DMS 273 (cell line): Measurements from ENCODE around the gene TMEM115.

Experiments used
- DNase-seq: peaks from one replicate; lab custom pipeline; 2025; ENCODE audit not compliant: unreplicated experiment; lab: John Stamatoyannopoulos, UW

The TMEM115 gene

DNA sequence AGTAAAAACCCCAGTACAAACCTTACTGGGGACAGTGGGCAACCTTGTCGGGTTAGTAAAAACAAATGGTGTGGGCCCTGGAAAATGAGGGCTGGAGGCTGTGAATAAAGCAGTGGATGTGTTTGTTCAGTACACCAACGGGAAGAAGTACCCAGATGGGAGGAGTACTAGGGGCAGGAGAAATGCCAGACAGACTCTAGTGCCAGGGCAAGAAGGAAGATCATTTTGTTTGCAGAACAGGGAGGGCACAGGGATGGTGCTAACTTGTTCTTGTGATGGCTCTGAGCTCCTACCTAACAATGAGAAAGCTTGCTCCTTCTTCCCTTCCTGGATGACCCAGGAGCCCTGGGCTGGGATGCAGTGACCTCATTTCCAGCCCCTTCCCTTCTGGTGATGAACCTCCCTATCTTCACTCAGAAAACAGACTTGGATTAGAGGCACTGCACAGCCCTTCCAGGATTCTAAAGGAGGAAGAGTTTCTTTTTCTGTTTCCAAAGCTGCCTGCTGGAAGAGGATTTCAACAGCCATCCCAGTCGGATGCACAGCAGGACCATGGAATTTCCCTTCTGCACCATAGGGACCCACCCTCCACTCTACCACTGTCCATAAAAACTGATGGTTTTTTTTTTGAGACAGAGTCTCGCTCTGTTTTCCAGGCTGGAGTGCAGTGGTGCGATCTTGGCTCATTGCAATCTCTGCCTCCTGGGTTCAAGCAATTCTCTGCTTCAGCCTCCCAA lies 24.8 kb downstream of the TMEM115 start:
- DNase-seq, result no peak

DNA sequence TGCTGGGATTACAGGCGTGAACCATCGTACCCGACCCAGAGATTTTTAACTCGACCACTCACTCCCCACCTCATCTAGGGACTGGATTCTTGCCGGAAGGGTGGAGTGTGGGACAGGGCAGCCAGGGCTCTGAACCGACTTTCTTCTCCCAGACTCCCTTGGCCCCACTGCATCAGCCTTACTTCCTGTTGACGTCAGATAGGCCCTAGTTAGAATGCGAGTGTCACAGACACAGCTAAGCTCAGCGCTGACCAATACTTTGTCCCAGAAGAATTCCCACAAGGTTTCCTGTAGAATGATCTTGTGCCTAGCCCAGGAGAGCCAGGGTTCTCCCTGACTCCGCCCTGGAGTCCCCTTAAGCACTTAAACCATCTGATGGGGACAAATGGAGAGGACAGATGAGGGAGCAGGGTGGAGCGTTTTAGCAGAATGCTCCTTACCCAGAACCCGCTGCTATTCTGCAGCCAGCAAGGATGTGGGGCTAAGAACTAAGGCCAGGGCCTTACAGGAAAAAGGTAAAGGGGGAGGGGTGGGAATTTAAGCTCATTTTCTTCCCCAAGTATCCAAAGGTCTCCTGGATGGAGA lies 25.5 kb downstream of the TMEM115 start:
- DNase-seq, result no peak

DNA sequence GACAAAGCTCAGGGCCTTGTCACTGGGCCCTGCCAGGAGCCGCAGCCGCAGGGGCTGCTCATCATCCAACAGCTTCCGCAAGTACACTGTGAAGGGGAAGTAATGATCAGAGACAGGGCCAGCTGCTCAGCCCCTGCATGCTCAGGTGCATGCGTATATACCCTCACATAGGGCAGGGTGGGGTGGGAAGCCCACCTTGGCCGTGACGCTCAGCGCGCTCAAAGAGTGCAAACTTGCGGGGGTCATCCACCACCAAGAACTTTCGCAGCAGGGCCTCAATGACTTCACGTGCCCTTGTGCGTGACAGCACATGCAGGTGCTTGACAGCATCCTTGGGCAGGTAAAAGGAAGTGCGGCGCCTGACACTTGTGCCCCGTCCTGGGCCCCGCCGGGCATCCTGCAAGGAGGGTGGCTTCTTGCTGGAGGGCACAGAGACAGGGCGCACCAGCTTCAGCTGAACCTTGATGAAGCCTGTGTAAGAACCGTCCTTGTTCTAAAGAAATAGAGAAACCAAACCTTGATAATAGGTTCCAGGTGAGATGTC lies 27.9 kb downstream of the TMEM115 start:
- DNase-seq, result no peak

DNA sequence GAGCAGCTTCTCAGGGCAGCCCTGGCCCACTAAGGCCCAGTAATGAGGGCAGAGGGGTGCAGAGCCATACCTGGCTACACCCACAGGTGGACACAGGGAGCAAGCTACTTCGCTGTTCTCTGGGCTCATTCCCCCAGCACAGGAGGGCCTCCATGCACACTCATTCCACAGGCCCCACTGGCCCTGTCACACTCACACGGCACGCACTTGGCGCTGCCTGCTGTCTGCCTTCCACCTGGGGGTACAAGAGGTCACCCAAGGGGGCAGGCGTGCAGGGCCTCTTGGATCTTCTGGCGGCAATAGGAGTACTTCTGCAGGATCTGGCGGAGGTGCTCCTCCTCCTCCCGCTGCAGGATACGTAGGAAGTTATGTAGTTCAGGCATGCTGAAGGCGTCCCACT lies 29.0 kb downstream of the TMEM115 start:
- DNase-seq, result no peak

DNA sequence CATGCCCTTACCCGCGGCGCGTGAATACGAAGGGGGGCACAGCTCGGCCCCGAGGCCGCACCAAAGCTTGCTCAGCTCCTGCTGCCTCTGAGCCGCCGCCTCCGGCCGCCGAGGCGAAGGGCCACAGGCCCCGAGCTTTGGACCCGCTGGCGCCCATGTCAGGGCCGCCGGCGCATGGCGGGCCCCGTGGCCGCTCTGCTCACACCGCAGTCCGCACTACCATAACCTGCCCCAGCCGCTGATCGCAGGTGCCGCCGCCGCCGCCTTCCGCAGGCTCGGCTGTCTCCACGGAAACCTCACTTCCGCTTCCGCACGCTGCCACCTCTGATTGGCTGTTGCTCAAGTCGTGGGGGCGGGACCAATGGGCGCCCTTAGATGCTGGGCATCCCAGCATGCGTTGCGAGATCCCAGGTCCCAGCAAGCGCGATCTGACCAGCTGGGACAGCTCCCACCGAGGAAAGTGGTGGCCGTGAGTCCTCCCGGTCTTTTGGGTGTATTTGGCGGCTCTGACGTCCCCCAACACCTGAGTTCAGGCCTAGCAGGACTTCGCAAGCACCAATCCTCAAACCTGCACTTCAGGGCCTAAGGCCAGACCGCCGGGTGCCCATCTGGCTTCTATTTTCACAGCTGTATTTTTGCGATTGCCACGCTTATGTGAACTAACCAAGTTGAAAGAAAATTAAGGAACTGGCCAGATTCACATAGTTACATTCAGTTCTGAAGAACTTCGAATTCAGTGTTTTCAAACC lies 31.2 kb downstream of the TMEM115 start, which contains the start of gene TUSC2:
TSS of gene TUSC2 (minus strand) at position 281 of the 749 bp plus-strand sequence. CDS start at position 157, 124 bp downstream.
- DNase-seq, result peak; percentile 97

DNA sequence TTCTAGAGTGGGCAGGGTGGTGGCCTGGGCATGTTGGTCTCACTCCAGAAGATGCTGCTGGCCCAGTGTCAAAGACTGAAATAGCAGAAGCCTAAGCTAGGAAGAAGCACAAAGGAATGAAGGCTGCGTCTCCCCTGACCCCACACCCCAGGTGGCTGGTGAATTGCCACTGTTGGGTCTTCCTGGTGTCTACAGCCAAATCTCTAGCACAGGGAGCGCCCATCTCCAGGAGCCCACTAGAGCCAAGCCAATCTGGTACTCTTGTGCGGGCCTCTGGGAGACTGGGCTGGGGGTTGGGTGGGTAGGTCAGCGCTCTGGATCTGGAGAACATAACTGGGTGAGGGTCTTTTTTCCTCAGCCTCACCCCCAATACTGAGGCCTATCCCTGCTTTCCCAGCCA lies 32.2 kb downstream of the TMEM115 start:
- DNase-seq, result no peak

DNA sequence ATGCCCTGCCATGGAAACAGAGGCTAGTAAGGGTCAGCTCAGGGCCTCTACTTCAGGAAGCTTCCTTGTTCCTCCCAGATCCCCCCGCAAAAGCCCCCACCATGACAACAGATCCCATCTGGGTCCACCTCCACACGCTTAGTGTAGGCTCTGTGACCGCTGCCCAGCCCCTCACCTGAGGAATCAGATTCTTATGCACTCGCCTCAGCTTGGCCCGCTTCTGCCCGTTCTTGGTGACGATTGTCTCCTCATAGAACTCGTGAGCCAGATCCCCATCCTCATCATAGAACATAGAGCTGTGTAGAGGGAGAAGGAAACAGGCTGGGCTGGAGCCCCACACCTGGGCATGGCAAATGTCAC lies 33.2 kb downstream of the TMEM115 start:
- no peak for DNase-seq

DNA sequence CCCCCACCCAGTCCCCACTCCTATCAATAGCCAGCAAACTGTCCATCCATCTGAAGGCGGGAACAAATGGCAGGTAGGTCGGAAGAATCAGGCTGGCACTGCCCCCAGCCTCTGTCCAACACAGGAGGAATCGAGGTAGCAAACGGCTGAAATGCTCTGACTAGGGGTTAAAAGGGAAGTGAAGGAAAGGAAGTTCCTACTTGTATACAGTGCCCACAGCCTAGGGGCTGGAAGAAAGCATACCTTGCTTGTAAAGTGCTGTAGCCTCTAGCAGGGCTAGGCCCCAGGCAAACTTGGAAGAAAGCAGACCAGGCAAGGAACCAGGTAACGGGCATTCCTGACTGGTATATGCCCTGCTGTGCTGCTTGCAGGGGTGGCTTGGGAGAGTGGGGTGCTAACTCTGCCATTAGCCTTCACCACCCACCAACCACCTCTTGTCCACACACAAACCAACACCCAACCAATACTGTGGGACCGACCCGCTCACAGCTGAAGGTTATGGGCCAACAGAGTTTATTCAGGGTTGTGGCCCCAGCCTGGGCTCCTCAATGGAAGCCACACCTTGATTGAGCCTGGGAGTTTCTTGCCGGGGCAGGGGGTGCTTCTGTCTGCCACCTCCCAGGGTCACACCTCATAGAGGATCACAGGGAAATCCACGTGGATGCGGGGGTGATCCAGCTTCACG lies 33.7 kb downstream of the TMEM115 start:
- DNase-seq, result no peak

DNA sequence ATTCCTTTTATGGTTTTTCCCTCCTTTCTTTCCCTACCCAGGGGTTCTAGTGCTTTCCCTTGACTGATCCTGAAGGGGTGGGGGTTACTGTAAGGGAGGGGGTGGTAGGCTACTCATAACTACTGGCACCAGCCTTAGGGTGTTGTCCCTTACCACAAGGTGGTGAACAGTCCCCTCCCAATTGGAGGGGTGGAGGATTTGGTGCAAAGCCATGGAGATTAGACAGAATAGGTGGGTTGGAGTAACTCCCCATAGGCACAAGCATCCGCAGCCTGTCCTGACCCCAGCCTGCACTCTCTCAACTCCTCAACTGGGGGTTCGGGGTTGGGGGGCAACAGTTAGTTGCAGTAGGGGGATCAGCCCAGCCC lies 34.2 kb downstream of the TMEM115 start:
- DNase-seq, result no peak

DNA sequence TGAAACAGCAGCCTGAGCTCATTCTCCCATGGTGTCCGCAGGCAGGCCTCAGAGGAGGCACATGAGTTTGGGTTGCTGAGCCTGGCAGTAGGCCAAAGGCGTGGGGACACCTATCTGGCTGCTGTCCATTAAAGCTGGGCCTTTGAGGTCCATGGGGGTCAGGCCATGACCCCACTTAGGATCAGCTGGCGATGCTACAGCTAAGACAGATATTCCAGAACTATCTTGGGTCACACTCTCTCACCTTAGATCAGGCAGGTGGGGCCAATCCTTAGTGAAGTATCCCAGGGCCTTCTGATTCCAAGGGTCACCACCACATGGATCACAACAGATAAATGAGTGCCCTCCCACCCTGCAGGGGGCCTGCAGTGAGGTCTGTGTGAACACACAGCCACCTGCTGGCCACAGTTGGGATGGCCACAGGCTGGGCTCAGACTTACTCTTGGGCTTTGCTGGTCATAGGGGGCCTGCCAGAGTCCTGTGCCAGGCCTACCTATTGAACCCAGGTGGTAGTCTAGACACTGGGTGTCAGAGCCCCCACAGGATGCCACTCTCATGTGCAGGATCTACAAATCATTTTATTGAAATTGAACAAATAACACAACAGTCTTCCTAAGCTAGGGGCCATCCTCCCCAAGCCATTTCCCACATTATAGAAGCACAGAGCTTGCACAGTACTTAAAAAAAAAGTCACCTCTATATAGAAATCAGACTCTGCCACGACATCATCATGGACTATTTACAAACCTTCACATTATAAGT lies 34.8 kb downstream of the TMEM115 start:
- DNase-seq, result peak; percentile 82

DNA sequence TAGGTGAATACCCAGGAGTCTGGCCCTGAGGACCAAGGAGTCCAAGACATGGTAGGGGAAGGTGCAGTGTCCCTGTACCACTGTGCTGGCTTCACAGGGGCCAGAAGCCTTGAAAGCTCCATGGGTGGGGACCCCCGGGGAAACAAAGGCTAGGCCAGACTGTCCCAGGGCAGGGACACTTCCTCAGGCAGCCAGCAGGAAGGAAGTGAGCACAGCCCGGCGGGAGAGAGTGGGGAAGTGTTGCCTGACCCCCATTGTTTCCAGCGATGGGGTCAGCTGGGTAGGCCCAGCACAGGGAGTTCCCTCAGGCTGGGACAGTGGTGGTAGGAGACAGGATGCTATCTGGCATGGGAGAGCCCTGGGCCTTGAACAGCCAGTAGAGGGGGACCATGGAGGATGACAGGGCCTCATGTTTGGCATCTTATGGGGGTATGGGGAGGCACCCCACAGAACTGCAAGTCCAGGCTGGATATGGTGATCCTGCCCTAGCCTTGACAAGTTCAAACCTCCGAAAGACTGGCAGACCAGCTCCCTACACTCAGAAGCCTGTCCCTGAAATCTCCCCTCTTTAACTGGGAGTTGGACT lies 35.6 kb downstream of the TMEM115 start:
- no peak for DNase-seq

DNA sequence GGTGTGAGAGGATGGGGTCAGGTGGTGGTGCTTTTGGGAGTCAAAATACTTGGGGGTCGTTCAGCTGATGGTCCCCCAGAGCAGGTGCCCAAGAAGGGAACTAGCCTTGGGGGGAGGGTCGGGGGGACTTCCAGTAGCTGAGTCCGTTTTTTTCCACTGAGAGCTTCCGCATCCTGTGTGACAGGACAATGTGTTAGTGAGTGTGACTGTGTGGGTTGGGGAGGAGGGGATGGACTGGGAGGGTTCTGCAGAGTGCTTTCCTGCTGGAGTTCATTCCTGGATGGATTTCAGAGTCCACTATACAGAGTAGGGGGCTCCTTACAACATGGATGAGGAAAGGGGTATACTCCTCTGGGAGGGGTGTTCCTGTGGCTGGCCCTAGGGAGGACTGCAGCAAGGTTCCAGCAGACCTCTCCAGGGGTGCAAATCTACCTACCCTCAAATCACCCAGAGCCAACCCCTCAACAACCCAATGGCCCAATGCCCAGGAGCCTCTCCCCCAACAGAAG lies 36.2 kb downstream of the TMEM115 start:
- DNase-seq, result no peak

DNA sequence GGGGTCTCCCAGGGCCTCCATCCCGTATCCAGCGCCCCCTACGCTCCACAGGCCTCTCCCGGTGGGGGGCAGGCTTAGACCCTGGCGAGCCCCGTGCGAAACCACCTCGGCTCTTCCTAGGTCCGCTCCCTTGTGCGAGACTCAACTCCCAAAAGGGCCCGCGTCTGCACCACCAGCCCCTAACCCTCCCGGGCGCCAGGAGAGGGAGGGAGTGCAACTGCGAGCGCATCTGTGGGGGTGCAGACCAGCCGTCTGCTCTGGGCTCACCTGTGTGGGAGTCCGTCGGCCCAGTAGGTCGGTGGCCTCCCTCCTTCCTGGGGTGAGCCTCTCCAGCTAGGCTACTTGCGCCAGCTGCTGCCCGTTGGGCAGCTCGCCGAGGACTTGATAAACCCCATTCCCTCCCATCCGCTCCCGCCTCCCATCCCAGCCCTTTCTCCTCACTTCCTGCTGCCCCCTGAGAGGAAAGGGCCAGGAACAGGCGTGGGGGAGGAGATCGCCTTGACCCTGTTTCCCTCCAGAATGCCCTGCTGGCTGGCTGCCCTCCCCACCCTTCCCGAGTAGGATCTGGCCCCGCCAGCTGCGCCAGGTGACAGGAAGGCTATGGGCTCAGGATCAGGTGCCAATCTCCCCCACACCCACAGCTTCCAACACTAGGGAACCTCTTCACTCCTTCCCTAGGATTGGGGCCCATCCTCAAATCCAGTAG lies 36.8 kb downstream of the TMEM115 start, which contains the start of gene HYAL2:
TSS of gene HYAL2 (minus strand) at position 360 of the 706 bp plus-strand sequence. CDS start 2,256 bp downstream, outside the sequence.
- DNase-seq, result no peak

DNA sequence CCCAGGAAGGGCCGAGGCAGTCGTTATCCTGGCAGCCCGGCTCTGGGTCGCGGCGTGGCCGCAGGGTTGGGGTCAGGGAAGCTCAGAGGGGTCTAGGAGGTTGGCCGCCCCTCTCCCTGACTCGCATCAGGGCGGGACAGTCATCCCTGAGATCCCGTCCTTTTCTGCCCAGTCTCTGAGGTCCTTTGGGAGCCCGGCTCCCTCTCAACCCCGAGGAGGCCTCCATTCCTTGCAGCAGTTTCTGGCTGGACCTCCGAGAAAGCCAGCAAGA lies 37.3 kb downstream of the TMEM115 start:
- no peak for DNase-seq

DNA sequence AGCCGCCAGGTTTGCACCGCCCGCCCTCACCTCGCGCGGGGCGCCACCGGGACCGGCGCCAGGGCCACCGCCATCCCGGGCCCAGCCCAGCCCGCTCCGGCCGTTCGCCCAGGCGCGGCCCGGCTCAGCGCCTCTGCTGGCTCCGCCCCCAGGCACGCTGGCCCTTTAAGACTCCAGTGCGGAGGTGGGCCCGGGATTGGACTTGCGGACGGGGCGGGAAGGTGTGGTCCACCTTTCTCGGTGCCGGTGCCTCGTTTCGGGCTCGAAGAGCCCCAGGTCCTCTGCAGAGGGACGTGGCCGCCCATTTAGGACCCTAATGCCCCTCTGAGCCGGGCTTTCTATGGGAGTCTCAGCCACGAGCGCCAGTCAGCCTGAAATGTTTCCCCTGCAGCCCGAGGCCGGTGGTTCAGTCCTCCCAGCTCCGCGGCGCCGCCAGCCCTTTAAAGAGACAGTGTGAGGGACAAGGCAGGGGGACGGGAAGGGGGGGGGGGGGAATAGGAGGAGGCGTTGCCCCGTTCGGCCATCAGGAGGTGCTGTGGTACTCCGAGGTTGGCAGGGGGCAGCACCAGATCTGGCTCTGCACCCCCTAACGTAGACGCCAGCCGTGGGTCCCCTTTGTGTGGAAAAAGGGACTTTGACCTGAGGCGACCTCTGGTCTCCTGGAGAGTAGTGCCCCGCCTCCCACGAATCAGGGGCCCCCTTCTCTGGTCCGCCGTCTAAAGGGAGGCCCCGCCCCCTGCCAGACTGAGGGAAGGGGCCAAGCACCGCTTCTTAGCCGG lies 37.8 kb downstream of the TMEM115 start:
- peak; percentile 90 for DNase-seq

DNA sequence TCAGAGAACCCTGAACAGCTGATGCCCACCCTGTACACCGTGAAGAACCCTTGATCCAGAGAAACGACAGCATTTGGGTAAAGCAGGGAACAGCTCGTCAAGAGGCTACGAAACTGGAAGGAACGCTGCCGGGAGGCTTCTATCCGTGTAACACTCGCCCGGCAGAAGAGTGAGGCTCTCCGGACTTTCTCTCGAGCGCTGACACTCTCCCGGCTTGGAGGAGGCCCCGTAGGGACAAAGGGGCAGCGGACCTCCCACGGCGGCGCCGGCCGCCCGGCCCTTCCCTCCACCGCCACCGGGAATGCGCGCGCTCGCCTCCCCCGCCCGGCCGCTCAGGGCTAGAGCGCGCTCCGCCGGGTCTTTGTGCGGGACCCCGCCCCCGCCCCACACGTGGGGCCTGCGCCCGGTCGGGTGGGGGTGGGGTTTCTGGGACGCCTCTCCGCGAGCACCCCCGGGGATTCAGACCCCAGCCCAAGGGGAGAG lies 38.4 kb downstream of the TMEM115 start:
- peak; percentile 86 for DNase-seq

DNA sequence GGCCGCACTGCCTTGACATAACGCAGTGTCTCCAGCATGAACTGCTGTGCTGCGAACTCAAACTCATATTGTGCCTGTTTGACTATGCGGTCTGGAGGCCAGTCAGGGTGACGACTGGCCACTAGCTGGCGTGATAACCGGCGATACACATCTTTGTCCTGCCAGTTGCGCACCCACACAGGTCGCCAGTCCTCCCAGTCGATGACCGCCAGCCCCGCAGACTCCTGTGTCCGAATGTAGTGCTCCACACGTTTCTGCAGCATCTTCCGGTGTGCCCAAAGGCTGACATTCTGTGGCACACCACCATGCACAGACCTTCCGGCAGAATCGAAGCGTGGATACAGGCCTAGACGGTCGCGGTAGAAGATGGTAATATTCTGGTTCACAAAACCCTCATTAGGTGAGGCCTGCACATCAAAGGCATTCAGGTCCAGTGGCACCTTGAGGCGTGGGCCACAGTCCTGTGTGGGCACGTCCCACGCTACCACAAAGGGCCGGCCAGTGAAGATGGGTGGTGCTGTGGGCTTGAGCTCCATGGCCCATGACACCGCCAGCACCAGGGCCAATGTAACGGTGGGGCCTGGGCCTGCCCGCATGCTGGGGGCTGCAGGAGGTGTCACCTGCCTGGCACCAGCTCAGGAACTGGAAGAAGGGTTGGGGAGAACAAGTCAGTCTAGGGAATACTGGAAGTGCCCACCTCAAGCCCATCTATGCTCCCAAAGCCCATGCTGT lies 39.3 kb downstream of the TMEM115 start:
- no peak for DNase-seq
